HG03565 (cell line): ENCODE results near the gene DNMT3A.
A peak's percentile ranks its signal among the peaks of the same experiment; 100 is the strongest.

ENCODE experiments used
- ATAC-seq: cut with Tn5 transposase; IDR thresholded peaks from one replicate; pipeline ENCODE4 v1.9.1; 2021; ENCODE audit warnings: mild to moderate bottlenecking, moderate library complexity; ENCODE audit not compliant: unreplicated experiment

The DNMT3A gene

GRCh38 chr2:25347205-25347815, 5.6 kb upstream of the DNMT3A start:
- no peak for ATAC-seq

DNA sequence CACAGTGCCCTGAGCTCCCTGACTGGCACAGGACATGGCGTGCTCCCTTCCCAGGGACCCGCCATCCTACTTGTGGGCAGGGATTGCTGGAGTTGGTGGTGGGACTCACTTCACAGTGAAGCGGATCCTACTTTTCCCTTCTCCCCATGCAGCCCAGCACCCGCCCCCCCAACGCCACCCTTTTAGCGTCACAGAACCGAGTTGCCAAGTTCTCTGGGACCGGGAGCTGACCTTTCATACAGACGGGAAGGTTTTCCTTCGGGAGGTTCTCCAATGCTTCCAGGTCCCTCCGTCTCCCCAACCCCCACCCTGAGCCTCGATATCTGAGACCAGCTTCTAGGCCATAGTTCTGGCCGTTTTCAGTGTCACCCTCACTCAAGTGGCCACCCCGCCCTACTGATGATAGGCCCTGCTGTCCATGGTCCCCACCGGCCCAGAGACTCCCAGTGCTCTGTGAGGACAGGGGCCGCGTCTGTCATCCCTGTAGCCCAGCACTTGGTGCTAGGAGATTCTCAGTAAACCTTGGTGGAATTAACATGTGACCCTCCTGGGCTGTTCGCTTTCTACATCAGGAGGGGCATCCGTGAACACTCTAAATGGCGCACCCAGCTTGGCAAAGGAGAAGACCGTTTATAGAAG, 1.6 kb upstream of the DNMT3A start:
- ATAC-seq, result no peak

GRCh38 chr2:25342372-25343186, 854 bp upstream of the DNMT3A start:
- ATAC-seq, result peak; percentile 78

- peak; percentile 6 for ATAC-seq
Observed at GRCh38 chr2:25341011-25341727, 556 bp downstream of the DNMT3A start.

GRCh38 chr2:25340181-25340921, 1.4 kb downstream of the DNMT3A start:
- ATAC-seq, result no peak

- ATAC-seq, result no peak
Observed at GRCh38 chr2:25339791-25340180, 1.9 kb downstream of the DNMT3A start.

DNA sequence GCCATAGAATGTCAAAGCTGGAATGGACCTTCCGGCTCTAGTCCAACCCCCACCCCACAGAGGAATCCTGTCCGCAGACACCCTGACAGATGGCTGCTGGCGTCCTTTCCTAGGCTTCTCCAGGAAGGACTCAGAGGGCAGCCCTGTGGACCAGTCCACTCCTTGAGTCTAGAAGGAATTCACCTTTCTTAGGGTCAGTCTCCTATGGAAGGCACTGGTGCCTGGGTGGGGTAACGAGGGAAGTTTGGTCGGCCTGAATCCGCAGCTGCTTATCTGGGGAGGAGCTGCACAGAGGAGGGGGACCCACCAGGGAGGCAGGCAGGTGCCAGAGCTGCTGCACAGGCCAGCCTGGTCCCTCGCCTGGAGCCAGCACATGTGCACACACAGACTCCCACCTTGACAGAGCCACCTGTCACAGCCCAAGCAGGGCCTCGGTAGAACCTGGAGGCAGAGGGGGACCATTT, 2.5 kb downstream of the DNMT3A start:
- no peak for ATAC-seq

- no peak for ATAC-seq
Observed at GRCh38 chr2:25338401-25338800, 3.3 kb downstream of the DNMT3A start.

DNA sequence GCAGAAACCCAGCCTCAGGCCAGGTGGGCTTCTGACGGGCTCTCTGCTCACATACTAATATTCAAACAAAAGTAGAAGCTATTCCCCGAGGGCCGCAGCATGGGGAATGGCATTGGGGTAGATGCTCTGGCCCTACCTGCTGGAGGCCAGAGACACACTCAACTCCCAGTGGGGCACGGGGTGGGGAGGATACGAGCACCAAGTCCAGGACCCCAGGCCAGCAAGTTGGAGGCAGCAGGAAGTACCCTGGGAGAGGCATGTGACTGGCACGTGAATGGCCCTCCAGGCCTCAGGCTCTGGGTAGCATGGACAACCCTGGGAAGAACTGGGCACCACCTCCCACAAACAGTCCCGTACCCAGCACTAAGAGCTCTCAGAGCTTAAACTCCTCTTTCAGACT, 3.8 kb downstream of the DNMT3A start:
- ATAC-seq, result no peak

DNA sequence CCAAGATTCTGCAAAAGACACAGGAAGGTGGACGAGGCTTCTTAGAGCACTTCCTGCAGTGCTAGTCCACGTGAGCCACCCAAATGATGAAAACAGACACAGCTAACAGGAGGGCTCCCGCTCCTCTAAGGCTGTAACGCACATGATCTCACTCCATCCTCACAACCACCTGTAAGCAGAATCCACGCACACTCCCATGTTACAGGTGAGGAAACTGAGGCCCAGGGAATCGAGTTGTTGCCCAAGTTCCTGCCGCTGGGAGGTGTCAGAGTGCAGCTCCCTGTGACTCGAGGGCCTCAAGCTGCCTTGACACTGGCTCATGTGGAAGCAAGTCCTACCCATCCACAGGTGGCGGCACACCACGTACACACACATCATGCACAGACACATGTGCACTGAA, 4.4 kb downstream of the DNMT3A start:
- ATAC-seq, result no peak

- ATAC-seq, result no peak
Observed at GRCh38 chr2:25336383-25336841, 5.3 kb downstream of the DNMT3A start.

DNA sequence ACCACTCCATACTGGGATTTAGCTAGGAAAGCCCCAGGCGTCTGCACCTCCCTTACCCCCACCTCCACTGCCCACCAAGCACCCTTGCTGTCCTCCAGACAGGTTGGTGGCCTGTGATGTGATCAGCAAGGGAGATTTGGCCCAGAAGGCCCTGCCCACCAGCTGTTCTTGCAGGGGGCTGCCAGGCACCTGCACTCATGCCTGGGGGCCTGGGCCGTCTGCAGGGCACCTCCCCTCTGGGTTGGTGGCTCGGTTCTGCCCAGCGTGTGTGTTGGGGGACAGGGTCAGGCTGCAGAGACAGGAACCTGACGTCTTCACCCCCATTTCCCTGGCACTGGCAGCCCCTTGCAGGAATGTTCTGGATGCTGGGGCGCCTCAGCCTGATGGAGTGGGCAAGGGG, 5.8 kb downstream of the DNMT3A start:
- ATAC-seq, result no peak

DNA sequence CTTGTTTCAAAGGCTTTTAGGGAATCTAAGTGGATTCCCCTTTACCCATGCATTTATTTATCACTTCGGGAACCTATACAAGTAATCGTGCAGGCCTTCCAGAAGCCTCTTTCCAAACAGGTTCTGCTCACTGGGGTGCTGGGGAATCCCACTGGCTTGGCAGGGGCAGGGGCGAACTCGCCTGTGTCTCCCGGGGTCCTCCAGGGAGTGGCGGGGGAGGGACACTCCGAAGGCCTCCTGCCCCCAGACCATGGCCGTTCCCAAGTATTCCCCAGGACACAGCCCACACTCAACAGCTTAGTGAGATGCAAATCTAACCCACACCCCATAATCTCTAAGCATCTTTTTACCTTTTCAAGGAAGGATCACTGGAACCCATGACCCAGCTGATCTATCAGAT, 6.5 kb downstream of the DNMT3A start:
- no peak for ATAC-seq

GRCh38 chr2:25334482-25334881, 7.2 kb downstream of the DNMT3A start:
- ATAC-seq, result no peak

DNA sequence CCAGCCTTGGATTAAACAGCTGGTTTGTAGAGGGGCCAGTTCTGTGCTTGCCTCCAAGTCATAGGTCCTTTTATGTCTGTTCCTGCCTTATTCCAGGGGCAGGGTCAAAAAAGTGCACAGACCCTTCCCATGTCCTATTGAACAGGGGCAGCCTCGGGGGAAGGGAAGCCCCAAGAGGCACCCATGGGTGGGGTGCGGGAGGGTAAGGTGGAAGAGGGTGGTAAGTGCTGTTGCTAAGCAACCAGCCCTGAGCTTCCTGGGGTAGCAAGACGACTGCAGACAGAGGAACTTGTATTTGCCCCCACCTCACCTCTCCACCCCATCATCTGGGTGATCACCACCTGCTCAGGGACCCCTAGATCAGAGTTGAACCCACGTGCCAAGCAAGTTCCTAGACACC, 7.7 kb downstream of the DNMT3A start:
- ATAC-seq, result no peak

DNA sequence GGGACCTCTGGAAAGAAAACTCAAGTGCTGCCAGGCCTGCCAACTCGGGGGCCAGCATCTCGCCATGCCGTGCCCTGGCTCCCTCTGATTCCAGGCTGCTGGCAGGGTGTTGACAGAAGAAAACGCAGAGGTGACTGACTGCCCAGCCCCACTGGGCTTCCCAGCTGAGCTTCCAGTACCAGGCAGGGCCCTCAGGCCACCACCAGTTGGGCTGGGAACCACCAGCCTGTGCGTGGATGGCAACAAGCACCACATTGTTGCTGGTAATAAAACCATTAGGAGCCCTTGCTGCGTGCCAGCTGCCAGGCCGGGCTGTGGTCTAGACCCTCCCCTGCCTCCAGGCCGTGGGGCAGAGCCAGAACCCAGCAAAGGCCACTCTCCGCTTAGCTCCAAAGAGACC, 9.2 kb downstream of the DNMT3A start:
- ATAC-seq, result no peak

- no peak for ATAC-seq
Observed at GRCh38 chr2:25331686-25332365, 9.9 kb downstream of the DNMT3A start.

DNA sequence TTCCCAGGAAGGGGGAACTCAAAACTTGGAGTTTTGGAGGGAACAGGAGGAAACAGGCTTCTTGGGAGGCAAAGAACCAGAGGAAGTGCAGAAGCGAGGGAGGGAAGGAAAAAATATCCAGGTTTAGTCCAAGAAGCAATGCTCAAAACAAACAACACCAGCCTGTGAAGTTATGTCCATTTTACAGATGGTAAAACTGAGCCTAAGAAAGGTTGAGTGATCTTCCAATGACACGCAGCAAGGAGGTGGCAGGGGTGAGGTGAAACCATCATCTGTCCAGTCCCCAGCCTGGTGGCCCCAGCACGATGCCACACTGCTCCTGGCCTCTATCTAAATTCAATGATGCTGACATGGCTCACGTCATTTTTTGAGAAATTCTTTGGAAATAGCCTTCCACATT, 10.8 kb downstream of the DNMT3A start:
- ATAC-seq, result no peak

DNA sequence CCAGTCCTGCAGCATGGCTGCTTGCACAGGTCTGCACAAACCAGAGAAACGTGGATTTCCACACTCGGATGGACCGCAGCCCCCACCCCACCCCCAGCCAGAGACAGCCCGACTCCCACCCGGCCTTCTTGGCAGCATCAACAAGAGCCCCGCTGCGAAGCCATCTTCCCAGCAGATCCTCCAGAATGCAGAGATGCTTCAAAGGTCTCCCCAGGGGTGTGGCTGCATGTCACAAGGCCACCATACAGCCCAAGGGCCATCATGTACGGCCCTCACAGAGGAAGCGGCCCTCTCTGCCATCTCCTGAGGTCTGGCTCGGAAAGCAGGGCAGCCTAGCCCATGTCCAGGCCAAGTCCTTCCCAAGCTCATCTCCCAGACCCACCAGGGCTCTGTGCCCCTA, 11.5 kb downstream of the DNMT3A start:
- ATAC-seq, result no peak
